ENCODE results near the gene ERN1. TPM values are rescaled to one million over a fixed set of nuclear protein-coding genes. Genes with fewer than 3 reads are reported as not detected.

The ERN1 gene
- total and polyA plus RNA-seq, 2 experiments from 2014 or later: 10.3 to 16.5 TPM

DNA sequence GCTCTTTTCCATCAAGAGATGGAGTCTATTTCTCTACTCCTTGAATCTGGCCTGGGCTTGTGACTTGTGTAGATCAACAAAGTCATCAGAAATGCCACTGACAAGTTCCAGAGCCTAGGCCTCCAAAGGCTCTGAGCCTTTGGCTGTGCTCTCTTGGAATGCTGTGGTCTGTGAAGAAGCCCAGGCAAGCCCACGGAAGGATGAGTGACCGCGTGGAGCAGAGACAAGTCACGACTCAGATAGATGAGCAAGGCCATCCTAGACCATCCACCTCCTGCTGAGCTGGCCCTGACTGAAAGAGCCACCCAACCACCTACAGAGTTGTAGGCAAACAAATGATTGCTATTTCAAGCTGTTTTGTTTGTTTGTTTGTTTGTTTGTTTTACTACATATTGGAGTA is 97.9 kb downstream of the ERN1 start:
- no peak for TF ChIP-seq EZH2 (IDR thresholded peaks at IDR 0.05; ENCODE audit: borderline replicate concordance)
- TF ChIP-seq CTCF (IDR thresholded peaks at IDR 0.05; ENCODE audit: poor library complexity): no peak
- TF ChIP-seq EZH2phosphoT487 (IDR thresholded peaks at IDR 0.05; ENCODE audit: low read depth, severe bottlenecking, unreplicated experiment): no peak
- DNase-seq (ENCODE audit: low spot score): no peak

GRCh38 chr17:64028874-64029464 is 101.0 kb downstream of the ERN1 start:
- Histone ChIP-seq H2AFZ (no peak overlapping the region), H3K9me2 (replicated peaks; ENCODE audit: insufficient read depth) (no peaks in the 10 kb centered on the region), H4K20me1 (ENCODE audit: insufficient read depth, poor library complexity, severe bottlenecking) (no peaks in the 10 kb centered on the region), H3K4me1 (ENCODE audit: insufficient read depth) (no peaks in the 10 kb centered on the region), H3K27me3 (no peaks in the 10 kb centered on the region), H3K4me2 (no peak overlapping the region), H3K27ac (no peak overlapping the region), H3K4me3 (no peak overlapping the region), H3K9me3 (ENCODE audit: low read depth) (no peaks in the 10 kb centered on the region), H3K36me3 (replicated peaks; ENCODE audit: insufficient read depth, low read depth) (no peaks in the 10 kb centered on the region), H3K79me2 (no peaks in the 10 kb centered on the region)
- peak; percentile 78 for DNase-seq (ENCODE audit: low spot score)
- 22% methylated on average over 3 of the region's 3 CpGs for WGBS (ENCODE audit: low lambda C conversion rate, missing lambda C conversion rate)
- TF ChIP-seq CTCF (IDR thresholded peaks at IDR 0.05; ENCODE audit: poor library complexity): peak; percentile 87
- TF ChIP-seq EZH2phosphoT487 (IDR thresholded peaks at IDR 0.05; ENCODE audit: low read depth, severe bottlenecking, unreplicated experiment): no peak

More for the DNA sequence above, 97.9 kb downstream of the ERN1 start:
- Histone ChIP-seq H3K27ac (no peak overlapping the region), H3K27me3 (no peaks in the 10 kb centered on the region), H3K79me2 (no peaks in the 10 kb centered on the region), H3K9me3 (ENCODE audit: low read depth) (no peaks in the 10 kb centered on the region), H3K4me2 (no peak overlapping the region), H2AFZ (no peak overlapping the region), H4K20me1 (ENCODE audit: insufficient read depth, poor library complexity, severe bottlenecking) (no peaks in the 10 kb centered on the region), H3K4me3 (no peak overlapping the region), H3K36me3 (replicated peaks; ENCODE audit: insufficient read depth, low read depth) (no peaks in the 10 kb centered on the region), H3K9me2 (replicated peaks; ENCODE audit: insufficient read depth) (no peaks in the 10 kb centered on the region), H3K4me1 (ENCODE audit: insufficient read depth) (no peaks in the 10 kb centered on the region)
- 53% methylated on average over 4 of the region's 4 CpGs for WGBS (ENCODE audit: low lambda C conversion rate, missing lambda C conversion rate)

DNA sequence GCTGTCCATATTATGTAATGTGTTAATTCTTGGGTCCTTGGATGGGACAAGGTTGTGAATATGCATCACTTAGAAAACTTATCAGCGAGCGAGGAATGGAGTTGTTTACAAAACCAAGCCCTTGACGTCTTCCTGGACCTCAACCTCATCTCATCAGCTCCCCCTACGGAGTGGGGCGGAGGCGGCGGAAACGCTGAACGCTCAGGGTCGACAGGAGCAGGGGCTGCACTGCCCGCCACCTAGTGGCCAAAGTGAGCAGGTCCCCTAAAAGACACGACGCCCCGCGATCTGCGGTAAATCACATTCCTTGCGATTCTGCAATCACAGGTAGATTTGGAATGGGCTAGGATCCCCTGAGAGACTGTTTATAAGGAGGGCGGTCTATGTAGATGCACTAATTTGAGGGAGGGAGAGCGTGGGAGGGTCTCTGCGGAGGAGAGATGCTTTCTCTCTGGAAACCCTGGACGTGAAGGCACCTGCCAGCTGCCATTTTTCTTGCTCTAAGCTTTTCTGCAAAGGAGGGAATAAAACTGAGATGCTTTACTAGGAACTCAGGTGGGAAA is 104.1 kb downstream of the ERN1 start:
- no peak for TF ChIP-seq EZH2phosphoT487 (IDR thresholded peaks at IDR 0.05; ENCODE audit: low read depth, severe bottlenecking, unreplicated experiment)
- TF ChIP-seq CTCF (IDR thresholded peaks at IDR 0.05; ENCODE audit: poor library complexity): peak; percentile 88
- no peak for TF ChIP-seq EZH2 (IDR thresholded peaks at IDR 0.05; ENCODE audit: borderline replicate concordance)
- whole genome bisulfite sequencing (ENCODE audit: low lambda C conversion rate, missing lambda C conversion rate): 9% methylated on average over 21 of the region's 21 CpGs
- Histone ChIP-seq H3K9me2 (replicated peaks; ENCODE audit: insufficient read depth) (no peaks in the 10 kb centered on the region), H3K4me2 (peak overlapping the region; percentile 68), H3K27me3 (no peaks in the 10 kb centered on the region), H3K79me2 (no peaks in the 10 kb centered on the region), H2AFZ (no peak overlapping the region), H3K36me3 (replicated peaks; ENCODE audit: insufficient read depth, low read depth) (no peaks in the 10 kb centered on the region), H3K9me3 (ENCODE audit: low read depth) (no peaks in the 10 kb centered on the region), H3K27ac (no peak overlapping the region), H3K4me3 (no peak overlapping the region), H4K20me1 (ENCODE audit: insufficient read depth, poor library complexity, severe bottlenecking) (no peaks in the 10 kb centered on the region), H3K4me1 (ENCODE audit: insufficient read depth) (no peaks in the 10 kb centered on the region)
- peak; percentile 88 for DNase-seq (ENCODE audit: low spot score)
